Measurements from ENCODE around the gene ALK.

The ALK gene

GRCh38 chr2:29363111-29363510 is 558.3 kb downstream of the ALK start:
- no peak for DNase-seq (ENCODE audit: low spot score)

DNA sequence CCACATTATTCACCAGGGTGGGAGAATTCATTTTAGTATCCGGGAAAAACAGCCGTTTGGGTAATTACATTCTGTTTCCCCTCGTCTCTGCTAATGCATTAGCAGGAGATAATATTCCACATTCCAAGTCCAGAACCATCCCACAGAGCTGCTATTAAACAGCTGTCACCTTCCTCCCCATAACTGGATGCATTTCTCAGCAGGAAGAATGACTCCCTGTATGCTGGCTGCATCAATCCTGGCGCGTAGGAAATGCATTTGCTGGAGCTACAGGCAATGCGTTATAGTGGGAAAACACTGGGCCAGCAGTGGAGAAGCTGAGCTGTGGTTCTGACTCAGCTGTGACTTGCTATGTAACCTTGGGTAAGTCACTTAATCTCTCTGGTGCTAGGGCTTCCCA is 560.2 kb downstream of the ALK start:
- no peak for DNase-seq (ENCODE audit: low spot score)

- no peak for DNase-seq (ENCODE audit: low spot score)
These were observed 561.2 kb downstream of the ALK start for GRCh38 chr2:29360016-29360784.

DNA sequence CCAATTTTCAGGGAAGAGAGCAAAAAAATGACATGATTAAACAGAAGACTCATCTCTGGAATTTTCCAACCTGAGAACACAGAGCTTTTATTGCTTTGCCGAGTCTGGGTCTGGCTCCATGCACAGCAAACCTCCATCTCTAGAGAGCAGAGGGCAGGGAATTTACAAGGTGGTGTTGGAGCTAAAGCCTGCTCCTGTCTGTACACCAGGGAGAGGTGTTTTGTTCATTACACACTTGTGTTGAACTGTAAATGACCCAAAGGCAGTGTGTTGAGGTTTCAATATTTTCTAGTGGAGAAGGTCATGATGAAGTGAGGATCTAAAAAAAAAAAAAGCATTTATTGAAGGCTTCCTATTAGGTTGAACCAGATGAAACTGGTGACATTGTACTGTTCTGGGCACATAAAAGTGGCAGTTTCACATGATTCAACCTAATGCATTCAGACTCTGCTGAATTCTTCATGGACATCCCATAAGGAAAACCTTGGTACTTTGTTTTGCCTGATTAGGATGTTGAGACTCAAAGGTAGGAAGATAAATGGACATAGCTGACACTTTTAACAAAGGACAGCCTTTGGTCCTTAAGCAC is 567.9 kb downstream of the ALK start:
- no peak for DNase-seq (ENCODE audit: low spot score)

DNA sequence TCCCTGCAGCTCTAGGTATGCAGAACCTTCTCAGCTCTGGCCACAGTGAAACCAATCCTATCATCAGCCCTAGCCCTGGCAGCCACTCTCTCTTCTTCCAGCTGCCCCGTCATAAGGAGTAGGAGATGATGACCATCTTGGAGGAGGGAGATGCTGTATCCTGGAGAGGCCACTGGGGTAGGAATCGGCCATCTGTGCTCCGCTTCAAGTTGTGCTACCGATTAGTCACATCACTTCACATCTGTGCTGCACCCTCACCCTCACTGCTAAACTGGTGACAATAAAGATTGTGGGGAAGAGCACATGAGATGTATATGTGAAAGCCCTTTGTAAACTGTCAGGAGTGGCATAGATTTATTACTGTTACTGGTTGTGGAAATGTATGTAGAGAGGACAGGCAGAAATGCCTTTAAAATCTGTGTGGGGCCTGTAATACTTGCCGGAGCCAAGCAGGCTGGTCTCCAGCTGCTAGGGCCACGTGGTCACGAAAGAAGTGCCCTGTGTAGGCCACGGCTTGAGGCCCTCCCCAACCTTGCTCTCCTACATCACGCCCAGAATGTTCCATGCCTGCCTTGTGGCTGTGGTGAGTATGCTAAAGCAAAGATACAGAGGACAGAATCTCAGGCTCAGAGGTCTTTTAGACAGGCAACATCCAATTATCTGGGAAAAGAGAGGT is 569.3 kb downstream of the ALK start:
- DNase-seq (ENCODE audit: low spot score), result no peak

DNA sequence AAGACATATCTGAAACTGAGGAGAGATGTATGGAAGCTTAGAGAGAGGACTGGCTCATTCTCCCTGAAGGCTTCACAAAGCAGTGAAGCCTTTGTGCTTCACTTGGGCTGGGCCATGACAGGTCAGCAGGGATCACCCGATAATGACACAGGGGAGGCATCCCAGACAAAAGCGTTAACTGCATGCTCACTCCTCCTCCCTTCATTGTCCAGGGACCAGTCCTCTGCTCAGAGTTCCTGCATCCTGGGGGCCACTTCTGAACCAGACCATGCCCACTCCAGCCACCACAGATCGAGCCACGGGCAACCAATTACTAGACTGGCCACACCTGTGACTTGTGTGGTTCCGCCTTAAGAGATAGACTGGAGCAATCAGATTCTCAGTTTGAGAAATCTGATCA is 570.1 kb downstream of the ALK start:
- no peak for DNase-seq (ENCODE audit: low spot score)

GRCh38 chr2:29349316-29350030 is 571.9 kb downstream of the ALK start:
- peak; percentile 63 for DNase-seq (ENCODE audit: low spot score)

GRCh38 chr2:29347774-29348461 is 573.5 kb downstream of the ALK start:
- peak; percentile 68 for DNase-seq (ENCODE audit: low spot score)

GRCh38 chr2:29345236-29345635 is 576.1 kb downstream of the ALK start:
- DNase-seq (ENCODE audit: low spot score), result no peak

- no peak for DNase-seq (ENCODE audit: low spot score)
These were observed 577.6 kb downstream of the ALK start for GRCh38 chr2:29343830-29344229.

DNA sequence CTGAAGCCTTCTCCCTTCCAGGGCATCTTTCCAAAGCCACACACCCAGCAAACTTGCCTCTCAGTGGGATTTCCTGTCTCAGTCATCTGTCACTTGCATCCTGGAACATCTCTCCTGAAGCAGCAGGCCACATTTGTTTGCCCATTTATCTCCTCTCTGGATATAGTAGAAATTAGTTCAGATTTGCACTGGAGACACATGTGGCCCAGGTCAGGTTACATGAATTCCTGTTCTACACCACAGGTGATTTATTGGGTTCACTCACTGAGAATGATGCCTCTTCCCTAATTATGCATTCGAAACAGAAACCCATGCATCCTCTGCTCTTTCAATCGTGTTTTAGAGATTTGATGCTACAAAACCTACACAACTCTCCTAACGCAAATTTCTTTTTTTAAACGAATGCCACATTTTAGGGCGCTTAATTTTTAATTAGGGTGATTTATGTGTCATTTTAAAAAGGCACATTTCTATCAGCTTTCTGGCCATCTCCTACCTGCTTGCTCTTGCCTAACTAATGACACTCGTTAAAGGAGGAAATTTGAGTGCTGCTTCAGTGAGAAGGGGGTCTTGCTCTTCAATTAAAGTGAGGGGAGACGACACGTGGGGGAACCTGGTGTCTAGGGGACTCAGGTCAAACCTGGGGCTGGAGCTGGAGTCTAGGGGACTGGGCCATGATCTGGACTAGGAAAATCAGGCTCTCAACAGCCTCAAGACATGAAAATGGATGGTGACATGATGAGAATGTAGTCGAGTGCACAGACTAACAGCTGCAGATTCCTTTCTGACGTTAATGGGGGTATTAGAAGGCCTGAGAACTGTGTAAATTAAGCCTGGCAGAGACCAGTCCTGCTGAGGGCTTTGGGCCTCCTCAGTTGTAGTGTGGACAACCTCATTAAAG is 584.8 kb downstream of the ALK start:
- no peak for DNase-seq (ENCODE audit: low spot score)

DNA sequence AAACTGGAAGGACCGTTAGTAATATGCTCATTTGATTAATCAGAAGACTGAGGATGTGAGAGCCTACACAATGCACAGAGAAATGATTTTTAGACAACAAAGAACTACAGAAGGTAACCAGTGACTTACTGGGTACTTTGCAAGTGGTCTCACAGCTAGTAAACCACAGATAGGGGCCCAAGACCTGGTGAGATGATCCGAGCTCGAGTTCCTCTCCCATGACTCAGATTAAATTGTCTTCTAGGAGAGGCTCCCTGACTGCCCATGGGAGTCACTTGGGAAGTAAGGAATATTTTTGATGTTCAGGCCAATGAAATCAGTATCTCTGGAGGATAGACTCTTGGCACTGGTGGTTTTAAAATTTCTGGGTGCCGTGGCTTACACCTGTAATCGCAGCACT is 586.0 kb downstream of the ALK start:
- no peak for DNase-seq (ENCODE audit: low spot score)

DNA sequence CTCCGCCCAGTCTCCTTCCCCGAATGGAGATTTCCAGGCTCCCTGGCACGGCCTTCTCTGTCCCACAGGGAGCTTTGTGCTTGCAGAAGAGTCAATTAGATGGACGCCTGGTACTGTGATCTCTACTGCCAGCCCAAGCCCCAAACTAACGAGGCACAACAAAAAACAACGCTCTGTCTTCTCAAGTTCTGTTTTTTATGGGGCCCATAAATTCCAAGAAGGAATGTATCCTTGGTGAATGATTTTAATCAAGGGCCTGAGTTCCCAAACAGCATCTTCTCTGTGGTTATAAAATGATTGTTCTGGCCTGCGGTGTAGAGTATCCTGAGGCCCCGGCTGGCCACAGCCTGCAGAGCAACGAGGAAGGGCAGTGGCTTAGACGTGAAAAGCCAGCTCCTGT is 586.7 kb downstream of the ALK start:
- no peak for DNase-seq (ENCODE audit: low spot score)

DNA sequence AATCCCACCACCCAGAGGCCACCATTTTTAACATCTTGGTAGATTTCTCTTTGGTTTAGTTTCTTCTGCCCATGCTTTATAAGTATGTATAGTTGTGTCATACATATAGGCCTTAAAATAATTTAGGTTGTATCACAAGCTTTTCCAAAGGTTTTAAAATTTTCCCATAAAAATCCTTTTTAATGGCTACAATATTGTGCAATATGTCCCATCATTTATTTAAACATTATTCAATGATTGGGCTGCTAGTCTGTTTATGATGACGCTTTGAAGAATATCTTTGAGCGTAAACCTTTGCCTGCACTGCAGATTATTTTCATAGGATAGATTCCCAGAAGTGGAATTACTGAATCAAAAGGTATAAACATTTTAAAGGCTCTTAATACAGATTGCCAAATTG is 588.8 kb downstream of the ALK start:
- no peak for DNase-seq (ENCODE audit: low spot score)

- no peak for DNase-seq (ENCODE audit: low spot score)
These were observed 591.5 kb downstream of the ALK start for GRCh38 chr2:29329899-29330298.

DNA sequence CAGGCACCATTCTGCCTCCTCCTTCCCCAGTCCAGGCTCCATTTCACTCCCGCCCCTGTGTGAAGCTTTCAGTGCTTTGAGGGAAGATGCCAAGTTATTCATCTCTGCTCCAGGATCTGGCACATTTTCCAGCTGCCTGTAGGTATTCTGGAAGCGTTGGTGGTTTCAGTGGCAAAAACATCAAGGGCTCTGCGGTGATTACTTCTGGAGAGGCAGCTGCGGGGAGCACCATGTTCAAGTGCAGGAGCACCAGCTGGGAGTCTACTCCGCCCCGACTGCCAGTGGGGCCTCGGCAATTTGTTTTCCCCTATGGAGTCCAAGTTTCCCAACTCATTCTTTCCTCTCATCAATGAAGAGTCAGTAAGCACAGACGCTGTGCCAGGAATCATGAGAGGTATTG is 594.5 kb downstream of the ALK start:
- no peak for DNase-seq (ENCODE audit: low spot score)

DNA sequence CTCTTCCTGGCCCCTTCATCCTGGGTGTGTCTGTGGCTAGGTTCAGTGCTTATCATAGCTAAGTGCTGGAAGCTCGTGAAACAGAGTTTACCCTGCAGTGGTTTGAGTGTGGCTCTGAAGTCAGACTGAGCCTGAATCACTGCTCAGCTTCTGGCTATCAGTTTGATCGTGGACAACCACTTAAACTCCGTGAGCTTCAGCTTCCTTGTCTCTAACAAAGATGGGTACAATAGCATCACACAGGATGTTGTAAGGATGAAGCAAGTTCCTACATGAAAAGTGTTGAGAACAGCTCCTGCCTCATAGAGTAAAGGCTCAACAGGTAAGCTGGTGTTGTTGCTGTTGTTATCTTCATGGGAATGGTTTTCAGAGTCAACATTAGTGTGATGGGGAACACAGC is 595.8 kb downstream of the ALK start:
- DNase-seq (ENCODE audit: low spot score), result no peak

DNA sequence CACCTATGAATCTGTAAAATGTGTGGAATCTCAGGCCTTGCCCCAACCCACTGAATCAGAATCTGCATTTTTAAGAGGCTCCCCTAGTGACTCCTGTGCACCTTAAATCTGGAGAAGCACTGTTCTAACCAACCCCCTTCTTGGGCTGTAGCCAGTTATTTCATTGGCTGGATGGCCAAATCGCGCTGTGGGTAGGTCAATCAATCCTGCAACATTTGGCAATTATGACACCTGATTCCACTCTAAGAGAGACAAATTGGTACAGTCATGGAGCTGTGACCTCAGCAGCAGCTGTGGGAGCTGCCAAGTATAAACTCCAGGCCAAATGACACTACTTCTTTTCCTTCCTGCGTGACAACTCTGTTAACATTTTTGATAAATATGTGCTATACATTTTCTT is 597.4 kb downstream of the ALK start:
- DNase-seq (ENCODE audit: low spot score), result no peak

DNA sequence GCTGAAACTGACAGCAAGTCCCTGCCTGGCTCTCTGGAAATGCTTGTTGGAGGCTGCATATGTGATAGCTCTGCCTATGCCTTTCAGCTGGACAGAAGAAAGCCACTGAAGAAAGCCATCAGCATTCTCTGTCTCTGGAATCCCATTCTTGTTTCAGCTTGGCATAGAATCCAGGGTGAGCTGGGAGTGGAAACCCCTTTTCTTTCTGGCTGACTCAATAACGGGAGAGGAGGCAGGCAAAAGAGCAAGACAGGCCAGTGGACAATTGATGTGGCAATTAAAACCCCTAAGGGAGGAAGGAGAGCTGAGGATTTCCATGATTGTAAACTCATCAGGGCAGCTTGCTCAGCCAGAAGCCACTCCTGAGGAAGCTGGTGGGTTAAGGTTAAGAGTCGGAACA is 598.1 kb downstream of the ALK start:
- no peak for DNase-seq (ENCODE audit: low spot score)

DNA sequence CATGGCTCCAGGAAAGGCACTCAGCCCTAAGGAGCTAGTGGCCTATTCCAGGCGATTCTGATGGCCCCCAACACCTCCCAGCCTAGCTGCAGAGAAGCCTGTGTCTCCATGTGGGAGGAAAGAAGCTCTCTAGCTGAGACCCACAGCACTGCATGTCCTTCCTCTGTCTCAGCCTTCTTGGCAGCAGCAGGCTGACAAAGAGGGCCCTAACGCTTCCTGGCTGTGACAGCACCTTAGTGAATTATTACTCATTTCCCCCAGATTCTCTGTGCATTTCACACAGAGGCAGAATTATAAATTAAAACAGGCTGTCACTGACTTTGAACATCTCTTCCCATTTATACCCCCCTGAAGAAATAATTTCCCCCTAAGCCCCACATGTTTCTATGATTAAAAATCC is 599.4 kb downstream of the ALK start:
- DNase-seq (ENCODE audit: low spot score), result no peak

DNA sequence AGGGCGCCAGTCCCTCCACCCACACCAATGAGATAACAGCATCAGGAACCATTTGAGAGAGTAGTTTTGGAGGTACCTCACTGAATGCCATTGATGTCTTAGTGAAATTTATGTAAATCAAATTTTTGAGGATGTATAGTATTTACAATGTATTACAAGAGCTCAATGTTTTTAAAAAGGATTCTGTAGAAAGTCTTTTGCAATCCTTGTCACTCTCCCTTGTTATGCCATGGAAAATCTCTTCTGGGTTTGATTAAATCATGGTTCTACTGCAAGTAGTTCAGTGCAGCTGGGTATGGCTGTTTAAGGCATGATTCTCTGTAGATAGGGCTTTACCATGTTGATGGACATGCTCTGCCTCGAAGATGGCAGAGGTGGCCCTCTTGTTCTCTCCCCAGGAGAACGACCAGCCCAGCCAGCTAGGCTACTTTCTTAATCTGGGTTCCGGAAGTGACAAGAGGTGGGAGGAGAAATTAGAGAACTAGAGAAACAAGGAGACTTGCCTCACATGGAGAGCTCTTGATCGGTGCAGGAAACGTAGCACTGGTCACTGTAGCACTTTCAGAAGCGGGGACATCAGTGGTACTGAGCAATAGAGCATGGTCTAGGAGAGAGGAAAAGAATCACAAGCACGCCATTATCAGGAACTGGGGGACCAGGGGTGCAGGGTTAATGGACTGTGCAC is 603.4 kb downstream of the ALK start:
- no peak for DNase-seq (ENCODE audit: low spot score)

Data from cerebellar cortex (tissue), 1 donor.